NCI-H2227 treated with DMSO at 0.1 percent for 48 hours (cell line): ENCODE data around the gene NRDC.

ENCODE experiments used
- DNase-seq: peaks from one replicate; lab custom pipeline; 2025; lab: John Stamatoyannopoulos, UW

The NRDC gene

GRCh38 chr1:51761351-51761750 lies 117.2 kb downstream of the NRDC start:
- no peak for DNase-seq

GRCh38 chr1:51760872-51761271 lies 117.7 kb downstream of the NRDC start:
- DNase-seq, result no peak

GRCh38 chr1:51758310-51758709 lies 120.2 kb downstream of the NRDC start:
- DNase-seq, result no peak

GRCh38 chr1:51756290-51756689 lies 122.2 kb downstream of the NRDC start:
- no peak for DNase-seq

GRCh38 chr1:51755437-51755836 lies 123.1 kb downstream of the NRDC start:
- no peak for DNase-seq

GRCh38 chr1:51754666-51755065 lies 123.9 kb downstream of the NRDC start:
- DNase-seq, result no peak

- no peak for DNase-seq
These were observed 124.6 kb downstream of the NRDC start for GRCh38 chr1:51753969-51754368.

- DNase-seq, result no peak
These were observed 126.2 kb downstream of the NRDC start for GRCh38 chr1:51752073-51752948.

- DNase-seq, result no peak
These were observed 127.8 kb downstream of the NRDC start for GRCh38 chr1:51750729-51751128.

GRCh38 chr1:51750218-51750617 lies 128.3 kb downstream of the NRDC start:
- no peak for DNase-seq

- no peak for DNase-seq
These were observed 129.4 kb downstream of the NRDC start for GRCh38 chr1:51749151-51749550.

- DNase-seq, result no peak
These were observed 133.3 kb downstream of the NRDC start for GRCh38 chr1:51745304-51745570.

- DNase-seq, result no peak
These were observed 133.8 kb downstream of the NRDC start for GRCh38 chr1:51744506-51745303.

- DNase-seq, result no peak
These were observed 137.3 kb downstream of the NRDC start for GRCh38 chr1:51741121-51741681.

- no peak for DNase-seq
These were observed 137.9 kb downstream of the NRDC start for GRCh38 chr1:51740652-51741051.
